Measurements from ENCODE around the gene FLRT2.

GRCh38 chr14:85686908-85687307, 157.0 kb downstream of the FLRT2 start:
- TF ChIP-seq, protein P1, sequence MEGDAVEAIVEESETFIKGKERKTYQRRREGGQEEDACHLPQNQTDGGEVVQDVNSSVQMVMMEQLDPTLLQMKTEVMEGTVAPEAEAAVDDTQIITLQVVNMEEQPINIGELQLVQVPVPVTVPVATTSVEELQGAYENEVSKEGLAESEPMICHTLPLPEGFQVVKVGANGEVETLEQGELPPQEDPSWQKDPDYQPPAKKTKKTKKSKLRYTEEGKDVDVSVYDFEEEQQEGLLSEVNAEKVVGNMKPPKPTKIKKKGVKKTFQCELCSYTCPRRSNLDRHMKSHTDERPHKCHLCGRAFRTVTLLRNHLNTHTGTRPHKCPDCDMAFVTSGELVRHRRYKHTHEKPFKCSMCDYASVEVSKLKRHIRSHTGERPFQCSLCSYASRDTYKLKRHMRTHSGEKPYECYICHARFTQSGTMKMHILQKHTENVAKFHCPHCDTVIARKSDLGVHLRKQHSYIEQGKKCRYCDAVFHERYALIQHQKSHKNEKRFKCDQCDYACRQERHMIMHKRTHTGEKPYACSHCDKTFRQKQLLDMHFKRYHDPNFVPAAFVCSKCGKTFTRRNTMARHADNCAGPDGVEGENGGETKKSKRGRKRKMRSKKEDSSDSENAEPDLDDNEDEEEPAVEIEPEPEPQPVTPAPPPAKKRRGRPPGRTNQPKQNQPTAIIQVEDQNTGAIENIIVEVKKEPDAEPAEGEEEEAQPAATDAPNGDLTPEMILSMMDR (IDR thresholded peaks at IDR 0.05) = no peak
- TF ChIP-seq, protein P2, sequence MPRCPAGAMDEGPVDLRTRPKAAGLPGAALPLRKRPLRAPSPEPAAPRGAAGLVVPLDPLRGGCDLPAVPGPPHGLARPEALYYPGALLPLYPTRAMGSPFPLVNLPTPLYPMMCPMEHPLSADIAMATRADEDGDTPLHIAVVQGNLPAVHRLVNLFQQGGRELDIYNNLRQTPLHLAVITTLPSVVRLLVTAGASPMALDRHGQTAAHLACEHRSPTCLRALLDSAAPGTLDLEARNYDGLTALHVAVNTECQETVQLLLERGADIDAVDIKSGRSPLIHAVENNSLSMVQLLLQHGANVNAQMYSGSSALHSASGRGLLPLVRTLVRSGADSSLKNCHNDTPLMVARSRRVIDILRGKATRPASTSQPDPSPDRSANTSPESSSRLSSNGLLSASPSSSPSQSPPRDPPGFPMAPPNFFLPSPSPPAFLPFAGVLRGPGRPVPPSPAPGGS (IDR thresholded peaks at IDR 0.05) = no peak
- no peak for TF ChIP-seq KDM1A (IDR thresholded peaks at IDR 0.05; ENCODE audit: low read depth)
- TF ChIP-seq EP300 (IDR thresholded peaks at IDR 0.05) = no peak
- TF ChIP-seq SREBF2 (IDR thresholded peaks at IDR 0.05) = no peak
- TF ChIP-seq CHD4 (IDR thresholded peaks at IDR 0.05; ENCODE audit: borderline replicate concordance) = no peak
- TF ChIP-seq CHD2 (IDR thresholded peaks at IDR 0.05; ENCODE audit: low read length, partially characterized antibody) = no peak
- TF ChIP-seq REST (IDR thresholded peaks at IDR 0.05) = no peak
- TF ChIP-seq POLR2AphosphoS2 (conservative IDR thresholded peaks at IDR 0.05; ENCODE audit: low read length) = no peak
- no peak for TF ChIP-seq RFX5 (IDR thresholded peaks at IDR 0.05)
- no peak for TF ChIP-seq POLR2A (IDR thresholded peaks at IDR 0.05; ENCODE audit: low read length)
- TF ChIP-seq HOXA7 (CRISPR knock-in tag; IDR thresholded peaks at IDR 0.05) = no peak
- TF ChIP-seq ZSCAN20 (CRISPR knock-in tag; IDR thresholded peaks at IDR 0.05) = no peak
- TF ChIP-seq, protein P3, sequence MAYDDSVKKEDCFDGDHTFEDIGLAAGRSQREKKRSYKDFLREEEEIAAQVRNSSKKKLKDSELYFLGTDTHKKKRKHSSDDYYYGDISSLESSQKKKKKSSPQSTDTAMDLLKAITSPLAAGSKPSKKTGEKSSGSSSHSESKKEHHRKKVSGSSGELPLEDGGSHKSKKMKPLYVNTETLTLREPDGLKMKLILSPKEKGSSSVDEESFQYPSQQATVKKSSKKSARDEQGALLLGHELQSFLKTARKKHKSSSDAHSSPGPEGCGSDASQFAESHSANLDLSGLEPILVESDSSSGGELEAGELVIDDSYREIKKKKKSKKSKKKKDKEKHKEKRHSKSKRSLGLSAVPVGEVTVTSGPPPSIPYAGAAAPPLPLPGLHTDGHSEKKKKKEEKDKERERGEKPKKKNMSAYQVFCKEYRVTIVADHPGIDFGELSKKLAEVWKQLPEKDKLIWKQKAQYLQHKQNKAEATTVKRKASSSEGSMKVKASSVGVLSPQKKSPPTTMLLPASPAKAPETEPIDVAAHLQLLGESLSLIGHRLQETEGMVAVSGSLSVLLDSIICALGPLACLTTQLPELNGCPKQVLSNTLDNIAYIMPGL (CRISPR knock-in tag; IDR thresholded peaks at IDR 0.05; ENCODE audit: borderline replicate concordance) = no peak
